CD14-positive monocyte (primary cell): ENCODE data around the gene PPIF. TPM values are rescaled to one million over a fixed set of nuclear protein-coding genes. Genes with fewer than 3 reads are reported as not detected.

Experiments used
- DNase-seq, 3 donors: peaks; one replicate each; pipeline ENCODE4 v3.0.0-alpha.2; 2011 to 2022
- H2AFZ ChIP-seq: 2 replicates; pipeline ENCODE4 v1.6.0; 2012; ENCODE audit warnings: mild to moderate bottlenecking, low read depth, low read length, inconsistent platforms; ENCODE audit not compliant: insufficient read depth, poor library complexity, severe bottlenecking
- H3K27ac ChIP-seq, 2 donors: 1 replicate in 1 of 2; 2 replicates in 1 of 2; pipeline ENCODE4 v1.5.1; 2012 to 2013; ENCODE audit warnings: low read length in 2 of 2, control low read depth in 1 of 2, inconsistent platforms in 1 of 2, low read depth in 1 of 2, mild to moderate bottlenecking in 1 of 2
- H3K27me3 ChIP-seq, 2 donors: one replicate each; pipeline versions ENCODE4 v1.6.0 to v1.6.1; 2011 to 2013; ENCODE audit warnings: low read length in 2 of 2; ENCODE audit not compliant: control insufficient read depth in 2 of 2, insufficient read depth in 2 of 2
- H3K36me3 ChIP-seq, 2 donors: replicated peaks in 1 of 2; 1 replicate in 1 of 2; 2 replicates in 1 of 2; pipeline versions ENCODE4 v1.5.1 to v1.6.1; 2012 to 2013; ENCODE audit warnings: low read length in 2 of 2, control low read depth in 1 of 2, inconsistent platforms in 1 of 2, mild to moderate bottlenecking in 1 of 2; ENCODE audit not compliant: insufficient read depth in 2 of 2, control insufficient read depth in 1 of 2
- H3K4me1 ChIP-seq, 2 donors: 1 replicate in 1 of 2; 2 replicates in 1 of 2; pipeline versions ENCODE4 v1.5.1 to v1.6.1; 2012 to 2013; ENCODE audit warnings: low read length in 2 of 2, control low read depth in 1 of 2, inconsistent platforms in 1 of 2, mild to moderate bottlenecking in 1 of 2, moderate library complexity in 1 of 2; ENCODE audit not compliant: insufficient read depth in 2 of 2, control insufficient read depth in 1 of 2
- H3K4me2 ChIP-seq: replicated peaks from 2 replicates; pipeline ENCODE3; 2012; ENCODE audit warnings: low read length, moderate library complexity, mild to moderate bottlenecking; ENCODE audit not compliant: poor library complexity, severe bottlenecking; ENCODE audit errors: extremely low read depth
- H3K4me3 ChIP-seq, 3 experiments: fragments of 200-600 bp in 1 of 3; sonication (generic) in 1 of 3; replicated peaks in 1 of 3; 1 replicate in 2 of 3; 2 replicates in 1 of 3; pipeline ENCODE4 v1.5.1; 2011 to 2013; ENCODE audit warnings: low read length in 3 of 3, mild to moderate bottlenecking in 3 of 3, control low read depth in 2 of 3, low read depth in 2 of 3, inconsistent platforms in 1 of 3, moderate library complexity in 1 of 3
- H3K79me2 ChIP-seq: 2 replicates; pipeline ENCODE4 v1.6.0; 2012; ENCODE audit warnings: mild to moderate bottlenecking, control low read depth, inconsistent platforms, low read length, moderate library complexity; ENCODE audit not compliant: insufficient read depth
- H3K9ac ChIP-seq: 2 replicates; pipeline ENCODE4 v1.6.0; 2017; ENCODE audit warnings: low read length, mild to moderate bottlenecking; ENCODE audit not compliant: insufficient read depth, poor library complexity, severe bottlenecking
- H3K9me3 ChIP-seq, 2 donors: replicated peaks in 1 of 2; 1 replicate in 1 of 2; 2 replicates in 1 of 2; pipeline versions ENCODE4 v1.5.1 to v1.6.1; 2012 to 2013; ENCODE audit warnings: low read length in 2 of 2, control low read depth in 1 of 2; ENCODE audit not compliant: control insufficient read depth in 1 of 2, insufficient read depth in 1 of 2
- H4K20me1 ChIP-seq: 2 replicates; pipeline ENCODE4 v1.6.0; 2012; ENCODE audit warnings: mild to moderate bottlenecking, low read length, control low read depth, moderate library complexity; ENCODE audit not compliant: insufficient read depth
- H3K27ac Mint-ChIP-seq, 7 donors: one replicate each; pipeline ENCODE4 v1.8.0; 2020; ENCODE audit warnings: mild to moderate bottlenecking in 7 of 7, mixed read lengths in 7 of 7, moderate library complexity in 6 of 7, inconsistent platforms in 2 of 7
- H3K27me3 Mint-ChIP-seq, 3 donors: one replicate each; pipeline ENCODE4 v1.8.0; 2021 to 2022; ENCODE audit warnings: low read depth in 3 of 3, mild to moderate bottlenecking in 3 of 3, mixed read lengths in 3 of 3, moderate library complexity in 3 of 3, inconsistent platforms in 1 of 3
- H3K36me3 Mint-ChIP-seq, 2 donors: one replicate each; pipeline ENCODE4 v1.8.0; 2020; ENCODE audit warnings: mixed read lengths in 2 of 2, inconsistent platforms in 1 of 2, mild to moderate bottlenecking in 1 of 2
- H3K4me1 Mint-ChIP-seq: one replicate; pipeline ENCODE4 v1.8.0; 2020; ENCODE audit warnings: mild to moderate bottlenecking, mixed read lengths
- H3K4me3 Mint-ChIP-seq, 2 donors: one replicate each; pipeline ENCODE4 v1.8.0; 2020; ENCODE audit warnings: mild to moderate bottlenecking in 2 of 2, mixed read lengths in 2 of 2, moderate library complexity in 1 of 2
- H3K9me3 Mint-ChIP-seq, 7 donors: one replicate each; pipeline ENCODE4 v1.8.0; 2020 to 2022; ENCODE audit warnings: mixed read lengths in 7 of 7, mild to moderate bottlenecking in 6 of 7, moderate library complexity in 6 of 7, inconsistent platforms in 2 of 7
- WGBS: methylation state at CpG from one replicate; pipeline ENCODE4 v1.1.5; 2013; ENCODE audit warnings: missing lambda C conversion rate; ENCODE audit not compliant: insufficient coverage; 5-methylcytosine and 5-hydroxymethylcytosine counted together
- intact Hi-C, 2 donors: fragments of 100-400 bp; cut with micrococcal nuclease; formaldehyde crosslinking; loops; one replicate each; pipeline versions ENCODE4 v1.15.0 to v1.15.1; 2023
- polyA plus RNA-seq, 3 donors: library from polyadenylated mRNA; depleted of rRNA in 1 of 3; unstranded in 2 of 3; stranded (reverse) in 1 of 3; fragments of 300-500 nt in 2 of 3; fragments of >200 nt in 1 of 3; fragmentation: Illumina TruSeq in 2 of 3; gene quantifications; 1 replicate in 2 of 3; 2 replicates in 1 of 3; pipeline ENCODE4 v1.2.3, GENCODE V29; 2012 to 2021
- TF ChIP-seq, protein P1 (sequence below): fragments of 200-600 bp; IDR thresholded peaks from one replicate; pipeline ENCODE4 v1.8.0; 2022; ENCODE audit warnings: antibody characterized with exemption, mild to moderate bottlenecking

Gene PPIF
- polyA plus RNA-seq, 3 donors, result 36.6 to 1,064 (median 52.3) TPM

- H3K4me1 Mint-ChIP-seq, result peaks cover 77% of the 10 kb centered on the region
- Histone ChIP-seq H3K4me2 (no peak overlapping the region), H3K27ac (peak overlapping the region; percentile 74 to 80)
Observed at GRCh38 chr10:79353726-79354125, 6.5 kb downstream of the PPIF start.

DNA sequence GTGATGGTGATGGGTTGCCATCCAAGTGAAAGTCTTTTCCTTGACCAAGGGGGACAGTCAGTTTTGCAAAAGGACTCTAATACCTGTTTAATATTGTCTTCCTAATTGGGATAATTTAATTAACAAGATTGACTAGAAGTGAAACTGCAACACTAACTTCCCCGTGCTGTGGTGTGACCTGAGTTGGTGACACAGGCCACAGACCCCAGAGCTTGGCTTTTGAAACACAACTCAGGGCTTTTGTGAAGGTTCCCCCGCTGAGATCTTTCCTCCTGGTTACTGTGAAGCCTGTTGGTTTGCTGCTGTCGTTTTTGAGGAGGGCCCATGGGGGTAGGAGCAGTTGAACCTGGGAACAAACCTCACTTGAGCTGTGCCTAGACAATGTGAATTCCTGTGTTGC lies 6.9 kb downstream of the PPIF start:
- Histone ChIP-seq H2AFZ (no peak overlapping the region), H3K9ac (no peak overlapping the region), H3K9me3 (no peaks in the 10 kb centered on the region), H3K79me2 (peaks cover 58% of the 10 kb centered on the region), H3K4me1 (peaks cover 72 to 77% of the 10 kb centered on the region in 2 donors), H3K27me3 (no peaks in the 10 kb centered on the region), H3K4me2 (no peak overlapping the region), H3K27ac (peak overlapping the region; percentile 74 to 80), H4K20me1 (peaks cover 81% of the 10 kb centered on the region), H3K36me3 (peaks cover 64 to 66% of the 10 kb centered on the region in 2 donors), H3K4me3 (peak overlapping the region in 1 of 3 experiments; percentile 37)
- Mint-ChIP-seq H3K4me3 (peak overlapping the region; percentile 47 to 55), H3K27ac (peak overlapping the region; percentile 84 to 94 (median 92)), H3K4me1 (peaks cover 77% of the 10 kb centered on the region), H3K9me3 (peaks cover 0 to 1% (median 0%) of the 10 kb centered on the region in 7 donors), H3K36me3 (peaks cover 73 to 84% of the 10 kb centered on the region in 2 donors), H3K27me3 (peaks cover 0 to 2% (median 2%) of the 10 kb centered on the region in 3 donors)
- DNase-seq, result peak in 1 of 3 donors; percentile 58
- intact Hi-C loops, result loop anchor here (5.0 to 10.0 kb wide), 2 partner anchors 37 to 109 kb away; no protein-coding TSS in a partner anchor
- 0% methylated on average over 2 of the region's 3 CpGs for WGBS
- TF ChIP-seq, protein P1, sequence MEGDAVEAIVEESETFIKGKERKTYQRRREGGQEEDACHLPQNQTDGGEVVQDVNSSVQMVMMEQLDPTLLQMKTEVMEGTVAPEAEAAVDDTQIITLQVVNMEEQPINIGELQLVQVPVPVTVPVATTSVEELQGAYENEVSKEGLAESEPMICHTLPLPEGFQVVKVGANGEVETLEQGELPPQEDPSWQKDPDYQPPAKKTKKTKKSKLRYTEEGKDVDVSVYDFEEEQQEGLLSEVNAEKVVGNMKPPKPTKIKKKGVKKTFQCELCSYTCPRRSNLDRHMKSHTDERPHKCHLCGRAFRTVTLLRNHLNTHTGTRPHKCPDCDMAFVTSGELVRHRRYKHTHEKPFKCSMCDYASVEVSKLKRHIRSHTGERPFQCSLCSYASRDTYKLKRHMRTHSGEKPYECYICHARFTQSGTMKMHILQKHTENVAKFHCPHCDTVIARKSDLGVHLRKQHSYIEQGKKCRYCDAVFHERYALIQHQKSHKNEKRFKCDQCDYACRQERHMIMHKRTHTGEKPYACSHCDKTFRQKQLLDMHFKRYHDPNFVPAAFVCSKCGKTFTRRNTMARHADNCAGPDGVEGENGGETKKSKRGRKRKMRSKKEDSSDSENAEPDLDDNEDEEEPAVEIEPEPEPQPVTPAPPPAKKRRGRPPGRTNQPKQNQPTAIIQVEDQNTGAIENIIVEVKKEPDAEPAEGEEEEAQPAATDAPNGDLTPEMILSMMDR, result no peak

More at GRCh38 chr10:79353726-79354125, 6.5 kb downstream of the PPIF start:
- intact Hi-C loops, result loop anchor here (2.0 to 10.0 kb wide), 3 partner anchors 36 to 109 kb away; no protein-coding TSS in a partner anchor
- Histone ChIP-seq H3K9ac (no peak overlapping the region), H3K4me3 (peak overlapping the region in 1 of 3 experiments; percentile 37), H3K79me2 (peaks cover 62% of the 10 kb centered on the region), H3K27me3 (no peaks in the 10 kb centered on the region), H4K20me1 (peaks cover 85% of the 10 kb centered on the region), H3K36me3 (peaks cover 66 to 70% of the 10 kb centered on the region in 2 donors), H3K4me1 (peaks cover 76 to 81% of the 10 kb centered on the region in 2 donors), H2AFZ (no peak overlapping the region), H3K9me3 (no peaks in the 10 kb centered on the region)
- H3K4me3 Mint-ChIP-seq, result peak overlapping the region in 1 of 2 donors; percentile 21
- TF ChIP-seq, protein P1, result no peak
- peak overlapping the region; percentile 84 to 94 (median 92) for H3K27ac Mint-ChIP-seq
- no peak for DNase-seq
- peaks cover 77 to 88% of the 10 kb centered on the region in 2 donors for H3K36me3 Mint-ChIP-seq
- 88% methylated on average over 9 of the region's 11 CpGs for WGBS
- peaks cover 0 to 3% (median 2%) of the 10 kb centered on the region in 3 donors for H3K27me3 Mint-ChIP-seq
- H3K9me3 Mint-ChIP-seq, result peaks cover 0 to 1% (median 0%) of the 10 kb centered on the region in 7 donors
